ENCODE data around the gene NAALADL2.

GRCh38 chr3:175777495-175777894 is 918.4 kb downstream of the NAALADL2 start:
- TF ChIP-seq POLR2A (IDR thresholded peaks at IDR 0.05) = no peak
- TF ChIP-seq, protein P1, sequence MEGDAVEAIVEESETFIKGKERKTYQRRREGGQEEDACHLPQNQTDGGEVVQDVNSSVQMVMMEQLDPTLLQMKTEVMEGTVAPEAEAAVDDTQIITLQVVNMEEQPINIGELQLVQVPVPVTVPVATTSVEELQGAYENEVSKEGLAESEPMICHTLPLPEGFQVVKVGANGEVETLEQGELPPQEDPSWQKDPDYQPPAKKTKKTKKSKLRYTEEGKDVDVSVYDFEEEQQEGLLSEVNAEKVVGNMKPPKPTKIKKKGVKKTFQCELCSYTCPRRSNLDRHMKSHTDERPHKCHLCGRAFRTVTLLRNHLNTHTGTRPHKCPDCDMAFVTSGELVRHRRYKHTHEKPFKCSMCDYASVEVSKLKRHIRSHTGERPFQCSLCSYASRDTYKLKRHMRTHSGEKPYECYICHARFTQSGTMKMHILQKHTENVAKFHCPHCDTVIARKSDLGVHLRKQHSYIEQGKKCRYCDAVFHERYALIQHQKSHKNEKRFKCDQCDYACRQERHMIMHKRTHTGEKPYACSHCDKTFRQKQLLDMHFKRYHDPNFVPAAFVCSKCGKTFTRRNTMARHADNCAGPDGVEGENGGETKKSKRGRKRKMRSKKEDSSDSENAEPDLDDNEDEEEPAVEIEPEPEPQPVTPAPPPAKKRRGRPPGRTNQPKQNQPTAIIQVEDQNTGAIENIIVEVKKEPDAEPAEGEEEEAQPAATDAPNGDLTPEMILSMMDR (IDR thresholded peaks at IDR 0.05) = no peak

All from uterus (tissue), 2 donors.